ENCODE measurements around the gene PLCB2.

The PLCB2 gene

DNA sequence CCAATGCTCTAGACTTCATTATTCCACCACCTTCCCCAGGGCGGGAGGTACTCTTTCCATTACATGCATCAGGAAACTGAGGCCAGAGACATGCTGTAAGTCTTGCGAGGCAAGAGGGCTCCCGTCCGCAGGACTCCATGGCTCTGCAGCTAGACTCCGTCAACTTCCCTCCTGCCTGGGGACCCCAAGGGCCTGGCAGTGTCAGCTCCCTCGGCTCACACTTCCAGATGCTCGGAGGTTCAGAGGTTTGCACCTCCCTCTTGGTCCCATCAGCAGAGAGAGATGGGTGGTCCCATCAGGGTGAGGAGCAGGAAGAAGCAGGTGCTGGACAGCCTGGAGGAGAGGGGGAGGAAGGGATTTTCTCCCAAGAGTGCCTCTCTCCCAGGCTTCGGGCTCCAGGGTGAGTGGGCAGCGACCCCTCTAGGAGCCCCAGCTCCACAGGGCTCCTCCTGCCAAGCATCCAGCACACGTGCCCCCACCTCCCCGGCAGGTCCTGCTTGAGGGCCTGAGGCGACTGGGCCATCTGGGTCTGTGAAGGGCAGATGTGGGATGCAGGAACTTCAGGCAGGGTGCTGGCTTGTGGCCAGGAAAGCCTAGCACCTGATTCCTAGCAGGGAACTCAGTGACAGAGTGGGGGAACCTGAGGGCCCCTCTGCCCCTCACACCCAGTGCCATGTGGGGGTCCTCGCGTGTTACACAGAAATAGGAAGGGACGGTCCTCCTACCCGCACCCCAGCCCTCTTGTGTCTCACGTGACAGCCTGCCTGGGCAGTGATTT is 59.5 kb downstream of the PLCB2 start:
- no peak for DNase-seq

DNA sequence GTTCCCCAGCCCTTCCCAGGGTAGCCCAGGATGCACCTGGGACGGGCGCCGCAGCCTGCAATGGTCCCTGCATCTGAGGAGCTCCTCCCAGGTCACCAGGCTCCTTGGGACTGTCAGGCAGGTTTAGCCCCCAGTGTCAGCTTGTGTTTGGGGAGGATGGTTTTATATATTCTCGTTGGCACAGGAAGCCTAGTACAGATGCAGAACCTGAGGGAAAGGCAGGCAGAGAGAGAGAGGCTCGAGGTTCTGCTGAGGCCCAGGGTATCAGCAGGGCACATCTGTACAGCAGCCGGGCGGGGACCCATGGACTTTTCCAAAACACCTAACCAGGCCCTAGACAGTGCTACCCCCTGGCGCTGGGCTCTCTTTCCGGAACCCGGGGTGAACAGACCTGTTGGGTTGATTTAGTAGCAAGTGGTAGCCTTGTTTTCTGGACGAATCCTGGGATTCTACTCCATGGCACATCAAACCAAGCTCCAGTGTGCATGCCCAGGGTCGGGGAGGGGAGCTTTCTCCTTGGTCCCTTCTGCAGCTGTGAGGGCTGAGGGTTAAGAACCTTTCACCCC is 60.2 kb downstream of the PLCB2 start:
- no peak for DNase-seq

DNA sequence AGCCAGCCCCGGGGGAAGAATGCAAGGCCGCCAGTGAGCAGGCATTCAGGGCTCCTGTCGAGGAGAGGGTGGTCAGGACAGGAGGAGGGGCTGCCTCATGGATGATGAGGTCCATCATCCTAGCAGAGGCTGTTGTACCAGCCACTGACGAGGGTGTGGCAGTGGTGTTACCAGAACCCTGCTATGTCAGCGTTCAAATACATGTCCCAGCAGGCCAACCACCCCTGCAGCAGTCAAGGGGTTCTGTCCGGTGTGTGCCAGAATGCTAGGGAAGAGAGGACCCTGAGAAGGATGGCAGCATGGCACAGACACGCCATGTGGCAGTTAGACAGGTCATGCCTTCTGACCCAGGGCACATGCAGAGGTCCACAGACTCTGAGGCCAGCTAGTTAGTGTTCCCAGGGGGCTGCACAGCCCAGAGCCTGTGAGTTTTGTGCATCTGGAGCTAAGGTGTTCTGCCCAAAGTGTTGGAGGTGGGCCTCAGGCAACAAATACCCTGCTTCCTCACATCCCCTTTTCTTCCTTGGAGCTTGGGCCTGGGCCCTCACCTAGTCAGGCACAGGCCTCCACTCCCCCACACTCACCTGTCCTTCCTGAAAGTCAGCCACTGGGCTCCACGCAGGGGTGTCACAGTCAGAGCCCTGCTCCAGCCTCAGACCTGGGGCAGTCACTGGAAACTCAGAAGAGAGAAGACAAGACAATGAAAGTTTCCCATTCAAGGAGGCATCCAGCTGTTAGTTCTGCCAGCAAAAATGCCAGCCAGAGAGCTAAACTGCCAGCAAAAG is 61.0 kb downstream of the PLCB2 start:
- no peak for DNase-seq

DNA sequence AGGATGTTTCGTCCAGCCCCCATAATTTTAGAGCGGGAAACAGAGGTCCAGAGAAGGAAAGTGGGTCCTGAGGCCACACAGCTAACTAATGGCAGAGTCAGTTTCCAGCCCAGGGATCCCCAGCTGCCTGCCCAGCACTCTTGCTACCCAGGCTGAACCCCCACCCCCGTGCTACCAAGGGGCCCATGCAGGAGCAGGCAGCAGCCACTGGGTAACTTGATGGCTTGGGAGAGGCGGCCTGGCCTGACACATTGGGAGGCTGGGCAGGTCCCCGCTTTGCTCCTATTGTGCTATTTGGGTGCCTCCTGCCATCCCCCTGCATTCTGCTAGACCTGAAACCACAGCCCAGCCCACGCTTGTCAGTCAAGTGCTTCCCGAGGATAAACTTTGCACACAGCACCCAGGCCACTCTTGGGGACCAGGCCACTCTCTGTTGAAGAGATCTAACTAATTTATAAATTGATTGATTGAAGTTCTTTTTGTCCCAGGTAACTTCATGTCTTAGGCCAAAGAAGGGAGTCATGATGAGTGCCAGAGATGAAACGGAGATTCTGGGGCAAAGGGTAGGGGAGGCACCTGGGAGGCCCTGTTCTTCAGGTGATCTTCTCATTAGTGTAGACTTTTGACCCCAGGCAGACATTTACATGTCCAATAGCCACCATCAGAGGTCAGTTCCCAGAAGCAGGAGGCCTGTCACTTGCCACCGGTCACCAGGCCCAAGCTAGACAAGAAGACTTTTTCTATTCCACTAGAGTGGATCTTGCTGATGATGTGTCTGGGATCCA is 61.9 kb downstream of the PLCB2 start:
- no peak for DNase-seq

DNA sequence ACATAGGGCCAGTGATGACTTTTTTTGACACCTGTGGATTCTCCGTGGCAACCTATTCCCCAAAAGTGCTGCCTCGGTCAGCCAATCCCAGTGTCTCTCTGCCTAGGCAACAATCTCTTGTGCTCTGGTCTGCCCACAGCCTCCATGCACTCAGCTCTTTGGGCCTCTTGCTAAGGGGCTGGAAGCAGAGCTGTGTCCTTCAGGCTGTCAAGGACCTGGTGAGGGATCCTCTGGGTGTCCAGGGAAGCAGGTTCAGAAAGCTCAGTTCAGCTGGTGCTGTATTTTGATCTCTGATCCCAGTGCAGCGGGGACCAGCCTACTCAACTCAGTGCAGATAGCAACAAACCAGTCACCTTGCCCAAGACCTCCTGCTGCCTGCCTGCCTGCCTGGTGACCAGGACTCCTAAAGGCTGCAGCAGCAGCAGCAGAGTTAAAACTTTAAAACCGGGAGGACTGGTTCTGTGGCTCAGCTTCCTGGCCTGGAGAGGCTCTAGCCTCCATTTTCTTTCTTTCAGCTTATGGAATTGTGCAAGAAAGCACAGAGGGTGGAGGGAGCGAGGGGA is 62.7 kb downstream of the PLCB2 start:
- DNase-seq = no peak

DNA sequence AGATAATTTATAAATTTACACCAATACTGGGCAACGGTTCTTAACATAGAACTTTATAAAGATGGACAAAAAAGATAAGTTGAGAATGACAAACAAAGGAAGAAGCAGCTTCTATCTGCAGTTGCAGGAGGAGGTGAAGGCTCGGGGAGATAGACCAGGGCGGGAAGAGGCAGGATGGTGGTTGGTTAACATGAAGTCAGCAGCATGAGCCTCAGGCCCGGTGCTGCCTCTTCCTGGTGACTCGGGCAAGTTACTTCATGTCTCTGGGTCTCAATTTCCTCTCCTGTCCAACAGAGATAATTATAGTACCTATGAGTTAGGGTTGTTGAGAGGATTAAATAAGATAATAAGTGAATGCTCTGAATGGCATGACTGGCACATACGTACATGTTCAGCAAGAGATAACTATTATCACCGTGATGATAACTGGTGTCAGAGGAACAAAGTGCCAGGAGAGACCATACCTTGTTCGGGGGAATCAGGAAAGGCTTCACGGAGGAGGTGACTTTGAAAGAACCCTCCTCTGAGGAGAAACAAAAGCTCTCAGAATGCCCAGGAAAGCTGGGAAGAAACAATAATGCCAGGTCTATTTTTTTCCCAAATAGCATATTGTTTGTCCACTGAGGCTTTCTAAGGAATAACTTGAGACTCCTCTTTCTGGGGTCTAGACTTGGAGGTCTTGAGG is 64.5 kb downstream of the PLCB2 start:
- no peak for DNase-seq

DNA sequence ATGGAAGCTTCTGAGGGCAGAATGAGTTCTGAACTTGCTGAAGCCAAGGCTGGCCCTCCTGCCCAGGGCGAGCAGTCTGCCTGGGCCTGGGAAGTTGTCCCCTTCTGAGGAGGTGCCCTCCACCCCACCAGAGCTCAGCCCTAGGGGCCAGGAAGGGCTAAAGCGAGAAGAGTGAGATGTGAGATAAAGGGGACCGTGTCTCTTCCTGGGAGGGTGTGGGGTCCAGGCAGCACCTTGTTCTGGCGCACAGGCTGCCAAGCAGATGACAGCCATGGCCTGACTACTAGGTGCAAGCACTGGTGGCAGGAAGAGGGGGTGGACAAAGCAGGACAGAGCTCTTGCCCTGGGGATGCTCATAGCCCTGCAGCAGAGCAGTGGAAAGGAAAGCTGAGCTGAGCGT is 65.1 kb downstream of the PLCB2 start:
- no peak for DNase-seq

DNA sequence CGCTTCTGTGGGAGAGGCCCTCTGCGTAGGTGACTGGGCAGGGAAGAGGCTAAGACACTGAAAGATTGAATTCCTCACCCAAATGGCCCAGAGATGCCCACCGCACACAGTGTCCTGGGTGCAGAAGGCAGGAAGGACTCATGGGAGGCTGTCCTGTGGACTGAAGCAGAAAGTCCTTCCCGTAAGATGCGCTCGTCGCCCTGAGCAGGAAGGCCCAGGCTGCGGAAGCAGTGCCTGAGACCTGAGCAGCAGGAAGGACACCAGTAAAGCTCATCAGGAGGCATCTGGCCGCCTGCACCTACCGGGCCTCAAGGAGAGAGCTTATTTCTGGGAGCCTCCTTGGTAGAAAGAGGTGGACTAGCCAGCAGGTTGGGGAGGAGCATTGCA is 65.5 kb downstream of the PLCB2 start:
- DNase-seq = no peak

DNA sequence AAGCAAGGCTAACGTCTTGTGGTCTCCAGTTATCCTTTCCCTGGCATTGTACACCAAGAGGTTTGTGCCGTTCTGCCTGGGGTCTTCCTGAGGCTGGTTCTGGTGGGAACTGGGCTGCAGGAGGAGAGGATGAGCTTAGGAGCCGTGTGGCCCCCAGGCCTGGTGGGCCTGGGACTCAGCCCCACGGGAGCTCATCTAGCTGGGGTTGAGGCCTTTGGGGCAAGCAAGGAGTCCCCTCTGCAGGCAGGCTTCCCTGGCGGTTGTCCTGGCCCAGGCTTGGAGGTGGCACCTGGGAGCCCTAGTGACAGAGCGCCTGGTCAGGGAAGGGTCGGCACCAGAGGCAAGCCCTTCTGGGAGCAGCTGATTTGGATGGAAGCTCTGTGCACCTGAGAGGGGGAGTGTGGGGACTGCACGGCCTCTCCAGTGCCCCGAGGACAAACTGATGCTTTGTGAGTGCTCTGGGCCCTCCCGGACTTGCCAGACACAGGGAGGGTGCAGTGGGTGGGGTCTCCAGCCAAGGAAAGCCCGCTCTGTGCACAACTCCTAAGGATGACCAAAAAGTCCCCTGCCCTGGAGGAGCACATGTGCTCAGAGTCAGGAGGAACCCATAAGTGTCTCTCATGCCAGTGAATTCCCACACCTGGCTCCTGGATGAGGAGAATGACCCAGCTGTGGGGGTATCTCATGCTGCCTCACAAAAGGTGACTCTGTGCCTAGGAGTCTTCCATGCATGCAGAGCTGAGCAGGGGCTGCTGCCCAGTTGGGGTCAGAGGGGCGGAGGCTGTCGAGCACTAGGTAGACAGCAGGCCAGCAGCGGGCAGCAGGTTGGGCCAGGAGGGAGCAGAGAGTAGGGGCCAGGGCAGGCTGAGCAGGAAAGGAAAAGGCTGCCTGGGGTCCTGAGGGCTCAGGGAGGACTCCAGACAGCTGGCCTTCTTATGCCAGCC is 66.2 kb downstream of the PLCB2 start:
- DNase-seq = no peak

DNA sequence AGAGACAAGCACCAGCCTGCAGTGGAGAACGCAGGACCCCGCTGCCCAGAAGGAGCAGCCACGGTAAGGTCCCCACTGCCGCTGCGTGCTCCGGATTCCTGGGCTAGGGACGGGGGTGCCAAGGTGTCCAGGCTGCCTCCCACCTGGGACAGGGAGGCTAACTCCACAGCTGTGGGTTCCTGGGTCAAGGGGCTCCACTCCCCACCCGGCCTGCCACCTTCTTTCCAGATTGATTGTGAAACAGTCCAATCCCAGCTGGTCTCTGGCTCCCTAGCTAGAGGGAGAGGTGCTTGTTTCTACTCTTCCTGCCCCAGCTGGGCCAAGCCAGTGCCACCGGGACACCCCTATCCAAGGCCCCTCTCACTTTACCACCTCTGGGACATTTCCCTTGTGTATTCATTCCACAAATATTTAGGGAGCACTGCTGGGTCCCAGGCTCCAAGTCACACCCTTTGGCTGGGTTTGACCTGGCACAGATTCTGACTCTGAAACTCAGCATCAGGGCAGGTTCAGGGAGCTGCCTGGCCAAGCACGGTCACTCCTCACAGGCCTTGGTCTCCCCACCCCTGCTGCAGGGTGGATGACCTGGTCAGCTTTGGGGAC is 67.0 kb downstream of the PLCB2 start:
- DNase-seq = no peak

DNA sequence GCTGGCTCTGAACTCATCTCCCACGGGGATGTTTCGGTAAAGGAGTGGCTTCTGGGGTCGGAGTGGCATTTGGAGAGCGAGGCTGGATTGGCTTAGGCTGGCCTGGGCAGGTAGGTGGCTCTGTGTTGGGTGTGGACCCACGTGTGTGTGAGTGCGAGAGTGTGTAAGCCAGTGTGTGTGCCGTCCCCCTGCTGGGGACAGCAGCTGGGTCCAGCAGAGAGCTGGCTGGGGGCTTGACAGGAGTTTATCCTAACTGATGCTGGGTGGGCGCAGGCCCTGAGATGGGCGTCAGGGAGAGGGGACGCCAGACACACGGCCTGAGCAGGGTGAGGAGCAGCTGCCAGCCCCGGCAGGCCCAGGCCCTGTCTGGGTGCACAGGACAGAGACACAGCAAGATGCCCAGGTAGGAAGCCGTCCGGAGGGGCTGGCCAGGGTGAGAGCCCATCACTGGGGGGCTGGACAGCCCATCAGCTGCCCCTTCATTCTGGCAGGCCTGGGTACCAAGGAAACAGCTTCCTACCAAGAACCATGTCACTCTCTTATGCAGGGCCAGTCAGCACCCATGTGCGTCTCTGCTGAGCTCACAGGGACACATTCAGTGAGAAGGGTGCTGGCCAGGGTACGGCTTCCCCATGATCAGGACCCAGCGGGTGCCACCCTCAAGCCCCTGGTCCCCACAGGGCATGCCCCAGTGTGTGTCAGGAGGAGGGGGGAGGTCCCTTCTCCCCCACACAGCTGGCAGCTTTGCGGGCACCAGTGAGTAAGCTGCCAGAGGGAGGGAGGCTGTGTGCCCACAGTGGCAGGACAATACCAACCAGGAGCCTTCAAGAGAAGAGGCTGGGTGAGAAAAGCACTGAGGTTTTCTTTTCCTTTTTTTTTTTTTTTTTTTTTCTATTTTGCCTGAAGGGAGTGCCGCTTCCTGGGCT is 67.8 kb downstream of the PLCB2 start:
- DNase-seq = no peak

DNA sequence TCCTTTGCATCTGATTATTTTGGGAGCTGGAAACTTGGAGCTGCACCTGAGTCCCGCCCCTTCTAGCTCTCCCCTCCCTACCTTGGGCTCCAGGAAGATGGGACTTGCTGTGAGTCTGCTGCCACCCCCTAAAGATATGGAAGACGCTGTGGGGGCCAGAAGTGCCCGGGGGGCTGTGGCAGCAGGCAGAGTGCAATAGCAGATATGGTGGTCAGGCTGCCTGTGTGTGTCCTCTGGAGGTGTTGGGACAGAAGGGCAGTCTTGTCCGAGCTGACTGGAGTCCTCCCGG is 68.4 kb downstream of the PLCB2 start:
- no peak for DNase-seq

DNA sequence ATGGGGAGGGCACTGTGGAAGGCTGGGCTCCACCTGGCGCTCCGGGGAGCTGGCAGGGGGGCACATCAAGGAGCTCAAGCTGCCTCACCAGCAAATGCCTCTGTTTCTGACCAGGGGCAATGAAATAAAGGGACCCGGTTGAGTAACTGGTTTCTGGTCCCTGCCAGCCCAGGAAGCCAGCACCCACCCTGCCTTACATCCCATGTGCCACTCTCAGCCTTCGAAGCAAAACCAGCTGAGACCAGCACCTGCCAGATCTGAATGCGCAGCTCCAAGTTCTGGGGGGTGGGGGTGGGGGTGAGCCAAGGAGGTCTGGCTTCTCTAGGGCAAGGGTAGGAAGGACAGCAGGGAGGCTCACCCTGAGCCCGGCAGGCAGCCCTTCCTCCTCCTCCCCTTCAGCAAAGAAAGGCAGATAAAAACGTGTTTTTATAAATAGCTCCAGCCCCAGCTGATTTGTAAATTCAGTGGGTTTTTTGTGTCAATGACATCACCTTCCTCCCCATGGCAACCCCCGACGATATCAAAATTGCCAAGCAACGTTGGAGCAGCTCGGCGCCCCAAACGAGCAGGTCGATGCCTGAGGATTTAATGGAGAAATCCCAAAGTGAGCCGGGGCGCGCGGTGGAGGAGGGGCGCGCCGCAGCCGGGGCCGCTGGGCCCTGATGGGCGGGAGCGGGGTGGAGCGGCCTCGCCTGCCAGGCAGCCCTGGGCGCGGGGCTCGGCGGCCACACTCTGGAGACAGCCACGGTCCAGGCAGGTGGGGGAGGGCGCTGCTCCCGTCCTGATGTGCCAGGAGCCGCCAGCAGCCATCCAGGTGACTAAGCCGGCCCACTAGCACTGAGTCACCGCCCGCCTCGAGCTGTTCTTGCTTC is 69.0 kb downstream of the PLCB2 start, which contains the start of gene PAK6:
Gene PAK6 (plus strand): TSS at position 532 of the 872 bp plus-strand sequence. CDS start 25,723 bp downstream, outside the sequence.
- peak; percentile 13 for DNase-seq
